Subcutaneous adipose tissue (tissue), 4 donors: Measurements from ENCODE around the gene EYS. TPM values are rescaled to one million over a fixed set of nuclear protein-coding genes. Genes with fewer than 3 reads are reported as not detected.

Experiments used
- total RNA-seq, 4 donors: library from RNA; depleted of rRNA; stranded (reverse); fragments of >200 nt; gene quantifications; one replicate each; pipeline ENCODE4 v1.1.0, GENCODE V29; 2016
- TF ChIP-seq, protein P1 (sequence below): fragments of 450-650 bp; IDR thresholded peaks from one replicate; pipeline ENCODE4 v1.5.1; 2016; ENCODE audit warnings: low read depth, mild to moderate bottlenecking, control low read depth, antibody characterized with exemption, moderate library complexity

The EYS gene
- total RNA-seq, 4 donors from 2014 or later, result 0.17 to 3.8 (median 0.82) TPM

DNA sequence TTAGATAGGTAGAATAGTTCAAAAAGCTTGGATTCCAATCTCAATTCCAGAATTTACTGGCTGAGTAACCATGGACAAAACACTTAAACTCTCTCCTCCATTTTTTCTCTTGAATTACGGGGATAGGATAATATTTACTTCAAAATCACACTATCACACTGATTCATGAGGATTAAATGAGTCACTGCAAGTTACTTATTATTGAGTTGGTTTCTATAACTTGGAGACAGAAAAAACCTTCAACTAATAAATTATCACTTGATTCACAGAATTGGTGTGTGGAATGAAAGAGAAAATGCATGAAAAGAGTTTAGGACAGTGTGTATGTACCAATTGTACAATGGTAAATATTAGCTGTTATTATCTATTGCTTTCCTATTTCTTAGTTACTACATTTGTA lies 1486.2 kb downstream of the EYS start:
- TF ChIP-seq, protein P1, sequence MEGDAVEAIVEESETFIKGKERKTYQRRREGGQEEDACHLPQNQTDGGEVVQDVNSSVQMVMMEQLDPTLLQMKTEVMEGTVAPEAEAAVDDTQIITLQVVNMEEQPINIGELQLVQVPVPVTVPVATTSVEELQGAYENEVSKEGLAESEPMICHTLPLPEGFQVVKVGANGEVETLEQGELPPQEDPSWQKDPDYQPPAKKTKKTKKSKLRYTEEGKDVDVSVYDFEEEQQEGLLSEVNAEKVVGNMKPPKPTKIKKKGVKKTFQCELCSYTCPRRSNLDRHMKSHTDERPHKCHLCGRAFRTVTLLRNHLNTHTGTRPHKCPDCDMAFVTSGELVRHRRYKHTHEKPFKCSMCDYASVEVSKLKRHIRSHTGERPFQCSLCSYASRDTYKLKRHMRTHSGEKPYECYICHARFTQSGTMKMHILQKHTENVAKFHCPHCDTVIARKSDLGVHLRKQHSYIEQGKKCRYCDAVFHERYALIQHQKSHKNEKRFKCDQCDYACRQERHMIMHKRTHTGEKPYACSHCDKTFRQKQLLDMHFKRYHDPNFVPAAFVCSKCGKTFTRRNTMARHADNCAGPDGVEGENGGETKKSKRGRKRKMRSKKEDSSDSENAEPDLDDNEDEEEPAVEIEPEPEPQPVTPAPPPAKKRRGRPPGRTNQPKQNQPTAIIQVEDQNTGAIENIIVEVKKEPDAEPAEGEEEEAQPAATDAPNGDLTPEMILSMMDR, result no peak

DNA sequence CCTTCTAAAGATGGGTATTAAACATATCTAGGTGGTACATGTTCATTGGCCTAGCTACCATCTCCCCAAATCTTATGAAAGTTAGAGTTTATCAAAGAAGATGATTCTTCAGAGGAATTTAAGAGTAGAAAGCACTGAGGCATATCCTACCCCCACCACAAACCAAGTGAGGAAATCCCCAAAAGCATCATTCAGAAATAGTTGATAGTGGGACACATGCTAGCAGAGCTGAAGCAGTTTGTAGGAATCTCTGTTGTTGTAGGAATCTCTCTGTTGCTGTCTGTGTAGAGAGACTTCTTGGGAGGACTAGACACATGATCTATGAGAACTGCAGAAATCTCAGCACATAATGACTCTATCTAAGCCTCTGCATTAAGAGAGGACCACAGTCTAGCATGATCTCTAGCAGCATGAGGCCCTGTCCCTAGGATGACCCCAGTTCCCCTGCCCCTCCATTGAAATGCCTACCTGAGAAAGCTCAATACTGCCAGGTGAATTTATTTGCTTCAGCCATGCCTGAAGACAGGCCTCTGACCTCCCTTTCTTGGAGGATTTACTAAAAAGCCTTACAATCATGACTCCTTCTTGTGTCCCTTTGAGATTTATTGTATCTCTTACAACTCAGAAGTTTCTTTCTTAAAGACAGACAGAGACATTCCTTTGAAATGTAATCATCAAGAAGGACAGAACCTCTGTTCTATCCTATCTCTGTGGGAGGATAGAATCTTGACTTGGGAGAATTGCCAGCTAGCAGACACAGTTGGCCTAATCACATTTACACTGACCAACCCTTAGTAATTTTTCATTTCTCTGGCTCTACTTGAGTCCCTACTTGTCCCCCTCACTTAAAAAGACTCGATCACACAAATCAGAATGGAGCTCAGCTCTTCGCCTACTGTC lies 1489.1 kb downstream of the EYS start:
- TF ChIP-seq, protein P1, result no peak

DNA sequence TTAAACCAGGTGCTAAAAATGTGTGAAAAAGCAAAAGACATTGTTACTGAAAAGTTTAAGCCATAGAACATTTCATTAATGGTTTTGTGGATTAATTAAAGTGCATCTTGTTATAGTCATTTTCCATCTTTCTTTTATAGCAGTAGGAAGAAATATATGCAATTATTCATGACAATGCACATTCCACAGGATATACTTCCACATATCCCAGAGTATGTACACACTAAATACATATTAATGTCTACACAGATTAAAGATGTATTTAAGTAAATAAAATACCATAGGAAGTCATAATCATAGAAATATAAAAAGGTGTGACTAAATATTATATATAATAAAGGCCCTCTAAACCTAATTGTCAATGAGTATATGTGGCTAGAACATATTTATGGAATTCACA lies 1492.7 kb downstream of the EYS start:
- TF ChIP-seq, protein P1, result no peak

DNA sequence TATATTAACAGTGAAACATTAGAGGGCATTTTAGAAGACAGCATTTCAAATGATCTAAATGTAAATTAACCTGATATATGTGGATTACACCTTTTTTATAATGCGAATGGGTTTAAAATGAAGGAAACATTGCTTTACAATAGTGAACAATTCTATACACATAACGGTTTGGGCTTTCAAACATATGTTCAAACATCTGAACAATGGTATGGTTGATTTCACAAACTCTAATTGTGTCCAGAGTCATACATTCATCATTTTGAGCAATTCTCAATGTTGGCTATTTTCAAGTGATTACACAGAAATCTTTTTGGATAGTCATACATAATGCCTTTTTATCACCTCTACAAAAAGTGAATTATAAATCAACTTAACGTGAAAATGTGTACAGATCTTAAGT lies 1493.3 kb downstream of the EYS start:
- TF ChIP-seq, protein P1, result no peak

DNA sequence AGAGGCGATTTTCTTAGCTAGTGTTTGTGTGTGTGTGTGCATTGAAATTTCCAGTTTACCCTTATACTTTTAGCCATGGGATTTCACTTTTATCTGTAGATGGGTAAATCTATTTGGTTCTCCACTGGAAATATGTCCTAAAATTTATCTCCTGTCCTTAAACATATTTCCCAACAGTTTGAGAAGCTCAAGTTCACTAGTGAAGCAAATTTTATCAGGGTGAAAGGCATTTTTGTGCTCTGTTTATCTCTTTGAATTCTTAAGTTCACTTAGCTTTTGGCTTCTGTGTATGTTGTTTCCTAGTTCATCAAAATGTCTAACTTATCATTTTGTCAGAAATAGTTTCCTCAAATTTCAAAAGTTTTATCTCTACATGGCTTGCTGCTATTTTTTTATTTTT lies 1509.8 kb downstream of the EYS start:
- TF ChIP-seq, protein P1, result no peak

DNA sequence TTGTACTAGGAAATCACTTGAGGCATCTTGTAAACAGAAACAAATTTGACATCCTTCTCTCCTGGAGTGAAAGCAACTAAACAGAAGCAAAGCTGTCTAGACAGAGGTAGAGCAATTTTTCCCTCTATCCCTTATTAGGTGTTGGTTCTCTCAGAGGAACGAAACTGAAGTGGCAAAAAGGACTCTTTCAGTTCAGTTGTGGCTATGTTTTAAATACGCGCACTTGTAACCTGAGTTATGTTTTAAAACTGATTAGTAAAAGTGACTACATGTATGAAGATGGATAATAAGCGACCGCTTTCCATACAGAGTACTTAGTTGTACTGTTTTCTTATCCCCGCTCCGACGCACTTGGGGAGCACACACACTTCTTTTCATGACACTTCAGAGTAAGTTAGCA lies 1520.4 kb downstream of the EYS start:
- TF ChIP-seq, protein P1, result no peak

DNA sequence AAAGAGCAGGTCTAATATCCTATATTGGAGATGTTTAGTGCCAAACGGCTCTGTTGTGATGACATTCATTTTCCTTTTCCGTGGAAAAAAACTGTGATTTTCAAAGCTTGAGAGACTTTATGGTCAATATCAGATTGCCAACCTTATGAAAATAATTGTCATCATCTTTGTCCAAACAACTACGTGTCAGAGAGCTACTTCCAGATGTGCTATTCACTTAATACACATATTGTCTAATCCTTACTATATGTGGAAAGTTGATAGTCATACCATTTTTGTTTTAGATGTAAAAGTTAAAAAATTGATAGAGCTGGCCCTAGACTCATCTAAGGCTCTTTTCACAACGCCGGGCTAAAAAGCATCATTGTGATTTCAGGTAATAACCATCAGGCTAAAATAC lies 1521.4 kb downstream of the EYS start:
- TF ChIP-seq, protein P1, result no peak
